Stimulated activated CD8-positive, alpha-beta memory T cell treated with anti-CD3 and anti-CD28 coated beads, Interleukin-15, amount 100 ng/mL, for 24 hours (primary cell): ENCODE measurements around the gene CUX1.
A peak's percentile ranks its signal among the peaks of the same experiment; 100 is the strongest.
"Not testable (repeated sequence)": the region's sequence is repeated elsewhere in the genome, so short reads cannot be mapped to it uniquely, and the experiment has no call there.

Source experiments
- DNase-seq: peaks from one replicate; pipeline ENCODE4 v3.0.0-alpha.2; 2020; ENCODE audit warnings: low read depth

The CUX1 gene

GRCh38 chr7:102215256-102215655 is 397.8 kb downstream of the CUX1 start:
- no peak for DNase-seq

- DNase-seq, result no peak
Observed at GRCh38 chr7:102215711-102216110, 398.3 kb downstream of the CUX1 start.

GRCh38 chr7:102216573-102217314 is 399.3 kb downstream of the CUX1 start:
- no peak for DNase-seq

GRCh38 chr7:102220229-102220850 is 402.9 kb downstream of the CUX1 start:
- DNase-seq, result no peak

- no peak for DNase-seq
Observed at GRCh38 chr7:102220960-102221800, 403.8 kb downstream of the CUX1 start.

GRCh38 chr7:102221961-102222360 is 404.5 kb downstream of the CUX1 start:
- DNase-seq, result no peak

- no peak for DNase-seq
Observed at GRCh38 chr7:102222445-102222844, 405.0 kb downstream of the CUX1 start.

GRCh38 chr7:102223184-102223583 is 405.8 kb downstream of the CUX1 start:
- DNase-seq, result no peak

GRCh38 chr7:102225025-102225424 is 407.6 kb downstream of the CUX1 start:
- DNase-seq, result no peak

- no peak for DNase-seq
Observed at GRCh38 chr7:102227371-102227770, 409.9 kb downstream of the CUX1 start.

- no peak for DNase-seq
Observed at GRCh38 chr7:102228935-102229334, 411.5 kb downstream of the CUX1 start.

- not testable (repeated sequence) for DNase-seq
Observed at GRCh38 chr7:102230162-102230561, 412.7 kb downstream of the CUX1 start.

GRCh38 chr7:102230593-102230992 is 413.2 kb downstream of the CUX1 start:
- no peak for DNase-seq

GRCh38 chr7:102232611-102233286 is 415.3 kb downstream of the CUX1 start:
- DNase-seq, result no peak

GRCh38 chr7:102234131-102234530 is 416.7 kb downstream of the CUX1 start:
- no peak for DNase-seq

GRCh38 chr7:102234801-102235550 is 417.6 kb downstream of the CUX1 start:
- no peak for DNase-seq

- no peak for DNase-seq
Observed at GRCh38 chr7:102236102-102236501, 418.7 kb downstream of the CUX1 start.

GRCh38 chr7:102236592-102237287 is 419.3 kb downstream of the CUX1 start:
- DNase-seq, result peak; percentile 14

- no peak for DNase-seq
Observed at GRCh38 chr7:102239206-102239820, 421.9 kb downstream of the CUX1 start.

- DNase-seq, result no peak
Observed at GRCh38 chr7:102241431-102241830, 424.0 kb downstream of the CUX1 start.
